HEK293 (cell line): ENCODE results near the gene DNAJB5.
A peak's percentile ranks its signal among the peaks of the same experiment; 100 is the strongest.

ENCODE experiments used
- CTCF ChIA-PET: fragments of 350-600 bp; formaldehyde crosslinking; extraction: SDS; loops from one replicate; lab custom pipeline; 2021; ENCODE audit warnings: antibody characterized with exemption; lab: Yijun Ruan, JAX
- POLR2A ChIA-PET: fragments of 300-600 bp; formaldehyde crosslinking; extraction: SDS; loops from one replicate; lab custom pipeline; 2020; ENCODE audit warnings: antibody characterized with exemption, inconsistent platforms; lab: Yijun Ruan, JAX
- H3K27ac ChIP-seq: fragments of 200-500 bp; sonication (Bioruptor generic); 2 replicates; pipeline ENCODE4 v1.5.1; 2014; ENCODE audit warnings: low read depth, low read length, control low read depth, inconsistent platforms; ENCODE audit errors: extremely low read depth
- H3K36me3 ChIP-seq, 2 experiments: fragments of 200-500 bp in 1 of 2; sonication (Bioruptor generic) in 1 of 2; 1 replicate in 1 of 2; 2 replicates in 1 of 2; pipeline ENCODE4 v1.5.1; 2014 to 2017; ENCODE audit warnings: inconsistent platforms in 2 of 2, low read length in 2 of 2; ENCODE audit not compliant: control insufficient read depth in 2 of 2, insufficient read depth in 1 of 2
- H3K4me1 ChIP-seq: fragments of 200-500 bp; sonication (Bioruptor generic); 2 replicates; pipeline ENCODE4 v1.5.1; 2014; ENCODE audit warnings: mild to moderate bottlenecking, low read length, inconsistent platforms; ENCODE audit not compliant: control insufficient read depth, insufficient read depth
- H3K4me3 ChIP-seq: 2 replicates; pipeline ENCODE4 v1.5.1; 2011; ENCODE audit warnings: low read depth, mild to moderate bottlenecking, control low read depth, low read length, moderate library complexity
- H3K9me3 ChIP-seq: fragments of 200-500 bp; sonication (Bioruptor generic); 2 replicates; pipeline ENCODE4 v1.5.1; 2014; ENCODE audit warnings: low read depth, low read length, inconsistent platforms; ENCODE audit not compliant: control insufficient read depth, insufficient read depth
- GLI2 ChIP-seq: fragments of 450-650 bp; formaldehyde crosslinking; IDR thresholded peaks from 2 replicates; pipeline ENCODE4; 2017; ENCODE audit warnings: missing biosample characterization, missing genetic modification characterization, low read depth, borderline replicate concordance
- INSM2 ChIP-seq: fragments of 450-650 bp; formaldehyde crosslinking; IDR thresholded peaks from 2 replicates; pipeline ENCODE4 v1.5.1; 2016; ENCODE audit warnings: missing biosample characterization, missing genetic modification characterization
- MEIS1 ChIP-seq: sonication (generic); formaldehyde crosslinking; IDR thresholded peaks from 2 replicates; pipeline ENCODE4 v1.8.1; 2022; ENCODE audit warnings: missing genetic modification reagents, mild to moderate bottlenecking, borderline replicate concordance
- MYNN ChIP-seq: fragments of 450-650 bp; formaldehyde crosslinking; IDR thresholded peaks from 2 replicates; pipeline ENCODE4 v1.5.1; 2016; ENCODE audit warnings: missing biosample characterization, missing genetic modification characterization, borderline replicate concordance
- PRDM6 ChIP-seq: fragments of 450-650 bp; formaldehyde crosslinking; IDR thresholded peaks from 2 replicates; pipeline ENCODE4 v1.5.1; 2017; ENCODE audit warnings: missing biosample characterization, missing genetic modification characterization
- RBAK ChIP-seq: fragments of 450-650 bp; formaldehyde crosslinking; IDR thresholded peaks from 2 replicates; pipeline ENCODE4 v1.5.1; 2016; ENCODE audit warnings: missing biosample characterization, missing genetic modification characterization
- REST ChIP-seq: fragments of 450-650 bp; formaldehyde crosslinking; IDR thresholded peaks from 2 replicates; pipeline ENCODE4 v1.5.1; 2016; ENCODE audit warnings: missing biosample characterization, missing genetic modification characterization
- SCRT1 ChIP-seq: fragments of 450-650 bp; formaldehyde crosslinking; IDR thresholded peaks from 2 replicates; pipeline ENCODE4 v1.5.1; 2016; ENCODE audit warnings: missing biosample characterization, missing genetic modification characterization, borderline replicate concordance
- SETDB1 ChIP-seq: IDR thresholded peaks from one replicate; pipeline ENCODE4 v1.6.1; 2017; ENCODE audit warnings: mild to moderate bottlenecking, low read length, moderate library complexity, mixed read lengths; ENCODE audit not compliant: insufficient read length
- TRIM28 ChIP-seq: IDR thresholded peaks from 2 replicates; pipeline ENCODE4 v1.6.1; 2011; ENCODE audit warnings: low read length, control low read depth, borderline replicate concordance
- ZBTB48 ChIP-seq: fragments of 450-650 bp; formaldehyde crosslinking; IDR thresholded peaks from 2 replicates; pipeline ENCODE4 v1.5.1; 2016; ENCODE audit warnings: missing biosample characterization, missing genetic modification characterization
- ZFHX2 ChIP-seq: fragments of 450-650 bp; formaldehyde crosslinking; conservative IDR thresholded peaks from 2 replicates; pipeline ENCODE4 v1.5.1; 2016; ENCODE audit warnings: missing biosample characterization, missing genetic modification characterization
- ZNF112 ChIP-seq: fragments of 450-650 bp; formaldehyde crosslinking; IDR thresholded peaks from 2 replicates; pipeline ENCODE4 v1.5.0; 2017; ENCODE audit warnings: missing biosample characterization, missing genetic modification characterization
- ZNF146 ChIP-seq: fragments of 450-650 bp; formaldehyde crosslinking; IDR thresholded peaks from 2 replicates; pipeline ENCODE4 v1.5.1; 2016; ENCODE audit warnings: missing biosample characterization, missing genetic modification characterization
- ZNF175 ChIP-seq: fragments of 450-650 bp; formaldehyde crosslinking; IDR thresholded peaks from 2 replicates; pipeline ENCODE4 v1.5.1; 2016; ENCODE audit warnings: missing biosample characterization, missing genetic modification characterization
- ZNF184 ChIP-seq: fragments of 450-650 bp; IDR thresholded peaks from 2 replicates; pipeline ENCODE4 v1.5.1; 2018; ENCODE audit warnings: missing biosample characterization, mild to moderate bottlenecking, missing genetic modification characterization
- ZNF214 ChIP-seq: fragments of 450-650 bp; formaldehyde crosslinking; IDR thresholded peaks from 2 replicates; pipeline ENCODE4 v1.5.1; 2017; ENCODE audit warnings: missing biosample characterization, mild to moderate bottlenecking, missing genetic modification characterization, borderline replicate concordance
- ZNF24 ChIP-seq: fragments of 450-650 bp; formaldehyde crosslinking; IDR thresholded peaks from 2 replicates; pipeline ENCODE4 v1.5.1; 2016; ENCODE audit warnings: missing biosample characterization, missing genetic modification characterization
- ZNF335 ChIP-seq: fragments of 450-650 bp; formaldehyde crosslinking; conservative IDR thresholded peaks from 2 replicates; pipeline ENCODE4 v1.5.1; 2016; ENCODE audit warnings: missing biosample characterization, missing genetic modification characterization
- ZNF350 ChIP-seq: fragments of 450-650 bp; formaldehyde crosslinking; IDR thresholded peaks from 2 replicates; pipeline ENCODE4 v1.5.0; 2017; ENCODE audit warnings: missing biosample characterization, mild to moderate bottlenecking, missing genetic modification characterization
- ZNF366 ChIP-seq: fragments of 450-650 bp; formaldehyde crosslinking; conservative IDR thresholded peaks from 2 replicates; pipeline ENCODE4 v1.5.1; 2016; ENCODE audit warnings: missing biosample characterization, missing genetic modification characterization
- ZNF394 ChIP-seq: fragments of 450-650 bp; formaldehyde crosslinking; IDR thresholded peaks from 2 replicates; pipeline ENCODE4 v1.5.1; 2016; ENCODE audit warnings: missing biosample characterization, missing genetic modification characterization, mild to moderate bottlenecking, moderate library complexity, borderline replicate concordance
- ZNF510 ChIP-seq: fragments of 450-650 bp; formaldehyde crosslinking; IDR thresholded peaks from 2 replicates; pipeline ENCODE4 v1.5.1; 2018; ENCODE audit warnings: mild to moderate bottlenecking, missing genetic modification characterization, missing biosample characterization; ENCODE audit not compliant: insufficient replicate concordance
- ZNF558 ChIP-seq: fragments of 450-650 bp; formaldehyde crosslinking; IDR thresholded peaks from 2 replicates; pipeline ENCODE4 v1.5.1; 2016; ENCODE audit warnings: missing biosample characterization, missing genetic modification characterization
- ZNF596 ChIP-seq: fragments of 450-650 bp; IDR thresholded peaks from 2 replicates; pipeline ENCODE4 v1.5.0; 2018; ENCODE audit warnings: missing biosample characterization, mild to moderate bottlenecking, missing genetic modification characterization, moderate library complexity
- ZNF623 ChIP-seq: fragments of 450-650 bp; formaldehyde crosslinking; IDR thresholded peaks from 2 replicates; pipeline ENCODE4 v1.5.1; 2016; ENCODE audit warnings: missing biosample characterization, missing genetic modification characterization
- ZNF624 ChIP-seq: fragments of 450-650 bp; formaldehyde crosslinking; IDR thresholded peaks from 2 replicates; pipeline ENCODE4 v1.5.1; 2017; ENCODE audit warnings: missing biosample characterization, missing genetic modification characterization
- ZNF626 ChIP-seq: fragments of 450-650 bp; sonication (Bioruptor Pico); formaldehyde crosslinking; IDR thresholded peaks from 2 replicates; pipeline ENCODE4 v1.5.1; 2018; ENCODE audit warnings: missing biosample characterization, missing genetic modification characterization, inconsistent platforms
- ZNF670 ChIP-seq: fragments of 450-650 bp; formaldehyde crosslinking; IDR thresholded peaks from 2 replicates; pipeline ENCODE4 v1.5.1; 2016; ENCODE audit warnings: missing biosample characterization, missing genetic modification characterization, low read depth
- ZNF747 ChIP-seq: fragments of 450-650 bp; formaldehyde crosslinking; IDR thresholded peaks from 2 replicates; pipeline ENCODE4 v1.5.1; 2016; ENCODE audit warnings: missing biosample characterization, missing genetic modification characterization
- ZNF830 ChIP-seq: fragments of 450-650 bp; IDR thresholded peaks from 2 replicates; pipeline ENCODE4 v1.5.0; 2018; ENCODE audit warnings: missing biosample characterization, missing genetic modification characterization, low read depth, mild to moderate bottlenecking, moderate library complexity

DNAJB5 gene

DNA sequence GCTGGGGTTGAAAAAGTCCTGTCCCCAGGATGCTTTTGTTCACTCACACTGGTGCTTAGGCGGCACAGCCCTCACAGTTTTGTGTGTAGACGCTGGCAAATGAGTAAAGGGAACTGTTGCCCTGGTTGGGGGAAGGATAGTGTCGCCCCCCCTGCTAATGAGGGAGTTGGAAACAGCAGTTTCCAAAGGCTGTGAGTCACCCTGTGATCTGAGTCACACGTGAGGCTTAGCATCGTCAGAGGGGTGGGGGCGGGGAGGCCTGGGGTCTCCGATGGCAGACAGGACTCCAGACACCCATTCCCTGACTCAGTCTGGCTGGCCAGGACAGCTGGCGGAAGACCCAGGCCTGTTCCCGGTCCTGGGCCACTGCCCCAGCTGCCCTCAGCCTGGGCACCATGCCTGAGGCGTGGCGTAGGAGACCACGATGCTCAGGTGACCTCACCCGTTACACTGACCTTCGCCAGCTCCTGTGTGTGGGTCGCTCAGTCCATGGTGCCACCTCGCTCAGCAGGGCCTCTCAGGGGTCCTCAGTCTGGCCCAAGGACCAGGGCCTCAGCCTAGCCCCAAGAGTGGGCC lies 2.9 kb downstream of the DNAJB5 start:
- Histone ChIP-seq H3K9me3 (no peaks in the 10 kb centered on the region), H3K4me3 (no peak overlapping the region), H3K4me1 (peaks cover 2% of the 10 kb centered on the region; the same call in 1 of the 2 replicates), H3K27ac (no peak overlapping the region), H3K36me3 (peaks cover 0 to 15% of the 10 kb centered on the region in 2 experiments; a peak in 1 of 3 replicates)
- CTCF ChIA-PET: interaction anchor here (0.5 to 8.5 kb wide), 10 partner anchors 8 to 418 kb away, joined by 3 to 116 read pairs (median 4); no protein-coding TSS in a partner anchor
- POLR2A ChIA-PET: interaction anchor here (1.0 kb wide), 1 partner anchor 88 kb away, joined by 6 read pairs; the partner anchor contains the start of gene FANCG
- TF ChIP-seq ZNF830 (no peak), ZNF184 (tag by site-specific recombination) (0 out of 2 replicates have a peak, but pooled peaks have one; percentile 7), INSM2 (no peak), SCRT1 (tag by site-specific recombination) (no peak), TRIM28 (no peak), ZNF558 (tag by site-specific recombination) (no peak), ZFHX2 (tag by site-specific recombination) (0 out of 2 replicates have a peak, but pooled peaks have one; percentile 25), ZNF24 (tag by site-specific recombination) (no peak), ZNF394 (tag by site-specific recombination) (no peak), REST (tag by site-specific recombination) (no peak), GLI2 (tag by site-specific recombination) (no peak), ZNF747 (tag by site-specific recombination) (no peak), ZNF112 (no peak), ZNF626 (no peak), ZNF214 (tag by site-specific recombination) (no peak), MYNN (tag by site-specific recombination) (no peak), SETDB1 (no peak), ZNF146 (no peak), ZBTB48 (tag by site-specific recombination) (no peak), ZNF623 (tag by site-specific recombination) (no peak), MEIS1 (CRISPR knock-in tag) (no peak), ZNF670 (tag by site-specific recombination) (no peak), ZNF175 (no peak), ZNF366 (tag by site-specific recombination) (no peak), ZNF596 (tag by site-specific recombination) (no peak), ZNF624 (tag by site-specific recombination) (no peak), ZNF335 (tag by site-specific recombination) (peak; percentile 28; the same call in 1 of the 2 replicates), ZNF350 (no peak), PRDM6 (tag by site-specific recombination) (no peak), ZNF510 (tag by site-specific recombination) (no peak), RBAK (no peak)
